ENCODE results near the gene SENP1. TPM values are rescaled to one million over a fixed set of nuclear protein-coding genes. Genes with fewer than 3 reads are reported as not detected.

SENP1 gene
- total RNA-seq, 4 donors from 2014 or later, result 24.1 to 43.9 (median 32.4) TPM

DNA sequence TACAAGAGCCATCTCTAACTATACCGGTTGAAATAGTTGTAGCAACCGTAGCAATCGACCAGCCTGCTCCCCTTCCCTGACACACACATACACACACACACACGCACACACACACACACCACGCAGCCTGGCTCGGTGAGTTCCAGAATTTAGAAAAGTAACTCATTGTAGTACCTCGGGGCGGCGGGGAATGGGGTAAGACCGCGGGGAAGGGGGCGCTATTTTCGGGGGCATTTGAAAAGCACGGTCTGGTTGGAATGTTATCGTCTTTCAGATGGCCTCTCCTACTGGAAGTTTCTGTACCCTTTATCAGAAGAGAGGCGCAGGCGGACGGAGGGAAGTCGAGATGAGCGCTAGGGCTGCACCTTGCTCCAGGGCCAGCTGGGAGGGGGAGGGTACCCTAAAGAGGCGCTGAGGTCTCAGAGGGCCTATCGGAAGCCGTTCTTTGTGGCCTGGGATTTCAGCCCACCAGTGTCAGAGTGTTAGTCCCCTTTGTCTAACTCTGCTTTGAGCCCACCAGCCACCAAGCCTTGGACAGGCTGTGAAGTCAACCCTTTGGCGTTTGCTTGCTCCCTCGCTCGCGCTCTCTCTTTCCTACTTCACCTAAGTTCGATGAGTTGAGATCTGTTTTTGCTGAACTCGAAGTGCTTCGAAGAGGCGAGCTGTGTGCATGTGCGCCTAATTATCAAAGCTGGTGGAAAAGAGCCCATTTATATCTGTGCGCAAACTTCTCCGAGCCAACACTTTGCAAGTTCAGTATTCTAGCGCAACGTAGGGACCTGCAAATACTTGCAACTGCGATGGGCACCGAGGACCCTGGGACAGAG lies 102.4 kb downstream of the SENP1 start:
- Histone ChIP-seq H3K27ac (no peak overlapping the region), H3K27me3 (peaks cover 11 to 15% of the 10 kb centered on the region in 2 donors), H3K9me3 (no peaks in the 10 kb centered on the region), H3K4me1 (peaks cover 4 to 20% of the 10 kb centered on the region in 2 donors), H3K4me3 (peak overlapping the region in 1 of 2 donors; percentile 7), H3K36me3 (no peaks in the 10 kb centered on the region)
- DNase-seq, result no peak
- no peak for TF ChIP-seq POLR2A (IDR thresholded peaks at IDR 0.05)
- TF ChIP-seq, protein P1, sequence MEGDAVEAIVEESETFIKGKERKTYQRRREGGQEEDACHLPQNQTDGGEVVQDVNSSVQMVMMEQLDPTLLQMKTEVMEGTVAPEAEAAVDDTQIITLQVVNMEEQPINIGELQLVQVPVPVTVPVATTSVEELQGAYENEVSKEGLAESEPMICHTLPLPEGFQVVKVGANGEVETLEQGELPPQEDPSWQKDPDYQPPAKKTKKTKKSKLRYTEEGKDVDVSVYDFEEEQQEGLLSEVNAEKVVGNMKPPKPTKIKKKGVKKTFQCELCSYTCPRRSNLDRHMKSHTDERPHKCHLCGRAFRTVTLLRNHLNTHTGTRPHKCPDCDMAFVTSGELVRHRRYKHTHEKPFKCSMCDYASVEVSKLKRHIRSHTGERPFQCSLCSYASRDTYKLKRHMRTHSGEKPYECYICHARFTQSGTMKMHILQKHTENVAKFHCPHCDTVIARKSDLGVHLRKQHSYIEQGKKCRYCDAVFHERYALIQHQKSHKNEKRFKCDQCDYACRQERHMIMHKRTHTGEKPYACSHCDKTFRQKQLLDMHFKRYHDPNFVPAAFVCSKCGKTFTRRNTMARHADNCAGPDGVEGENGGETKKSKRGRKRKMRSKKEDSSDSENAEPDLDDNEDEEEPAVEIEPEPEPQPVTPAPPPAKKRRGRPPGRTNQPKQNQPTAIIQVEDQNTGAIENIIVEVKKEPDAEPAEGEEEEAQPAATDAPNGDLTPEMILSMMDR (IDR thresholded peaks at IDR 0.05), result no peak
- intact Hi-C loops (cut with DNase I; ENCODE audit: low total_unique reads), result no loop called here

DNA sequence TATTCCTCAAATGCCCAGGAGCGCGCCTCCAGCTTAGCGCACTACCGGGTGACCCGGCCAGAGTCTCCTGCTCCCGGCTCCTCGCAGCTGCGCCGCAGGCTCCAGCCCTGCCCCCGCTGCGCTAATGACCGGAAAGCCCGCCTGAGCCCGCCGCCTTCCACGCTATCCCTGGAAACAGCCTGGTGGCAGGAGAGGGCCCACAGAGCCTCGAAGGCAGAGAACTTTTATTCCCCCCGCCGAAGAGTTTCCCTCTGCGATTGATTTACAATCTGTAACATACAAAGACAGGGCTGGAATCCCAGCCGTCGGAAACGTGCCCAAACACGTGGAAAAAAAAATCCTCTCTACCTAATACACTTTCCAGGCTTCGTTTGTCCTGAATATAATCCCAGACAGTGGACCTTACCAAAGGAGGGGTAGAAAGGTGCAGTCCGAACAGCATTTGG lies 103.1 kb downstream of the SENP1 start:
- Histone ChIP-seq H3K4me1 (peaks cover 4 to 20% of the 10 kb centered on the region in 2 donors), H3K27me3 (peaks cover 11 to 15% of the 10 kb centered on the region in 2 donors), H3K36me3 (no peaks in the 10 kb centered on the region), H3K4me3 (peak overlapping the region in 1 of 2 donors; percentile 38), H3K27ac (no peak overlapping the region), H3K9me3 (no peaks in the 10 kb centered on the region)
- TF ChIP-seq, protein P1 (IDR thresholded peaks at IDR 0.05), result no peak
- TF ChIP-seq POLR2A (IDR thresholded peaks at IDR 0.05), result no peak
- intact Hi-C loops (cut with DNase I; ENCODE audit: low total_unique reads), result no loop called here
- DNase-seq, result peak in 1 of 2 donors; percentile 59

DNA sequence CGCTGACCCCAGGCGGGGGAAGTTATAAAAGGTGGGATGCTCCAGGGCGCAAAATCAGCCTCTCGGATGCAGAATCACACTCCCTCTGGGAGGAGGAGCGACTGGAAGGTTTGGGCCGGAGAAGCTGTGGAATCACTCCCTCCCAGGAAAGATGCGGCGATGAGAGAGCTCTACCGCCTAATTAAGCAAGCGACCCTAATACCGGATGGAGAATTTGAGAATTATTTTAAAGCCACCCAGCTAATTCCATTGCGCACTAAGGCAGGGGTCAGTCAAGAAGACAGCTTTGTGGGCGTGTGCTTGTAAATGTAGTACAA lies 103.5 kb downstream of the SENP1 start:
- H3K36me3 ChIP-seq, result no peaks in the 10 kb centered on the region
- peaks cover 4 to 20% of the 10 kb centered on the region in 2 donors for H3K4me1 ChIP-seq
- no peaks in the 10 kb centered on the region for H3K9me3 ChIP-seq
- TF ChIP-seq, protein P1 (IDR thresholded peaks at IDR 0.05), result no peak
- no peak for TF ChIP-seq POLR2A (IDR thresholded peaks at IDR 0.05)
- peak overlapping the region; percentile 37 to 38 for H3K4me3 ChIP-seq
- peaks cover 11 to 15% of the 10 kb centered on the region in 2 donors for H3K27me3 ChIP-seq
- H3K27ac ChIP-seq, result no peak overlapping the region
- no peak for DNase-seq
- intact Hi-C loops (cut with DNase I; ENCODE audit: low total_unique reads), result no loop called here

DNA sequence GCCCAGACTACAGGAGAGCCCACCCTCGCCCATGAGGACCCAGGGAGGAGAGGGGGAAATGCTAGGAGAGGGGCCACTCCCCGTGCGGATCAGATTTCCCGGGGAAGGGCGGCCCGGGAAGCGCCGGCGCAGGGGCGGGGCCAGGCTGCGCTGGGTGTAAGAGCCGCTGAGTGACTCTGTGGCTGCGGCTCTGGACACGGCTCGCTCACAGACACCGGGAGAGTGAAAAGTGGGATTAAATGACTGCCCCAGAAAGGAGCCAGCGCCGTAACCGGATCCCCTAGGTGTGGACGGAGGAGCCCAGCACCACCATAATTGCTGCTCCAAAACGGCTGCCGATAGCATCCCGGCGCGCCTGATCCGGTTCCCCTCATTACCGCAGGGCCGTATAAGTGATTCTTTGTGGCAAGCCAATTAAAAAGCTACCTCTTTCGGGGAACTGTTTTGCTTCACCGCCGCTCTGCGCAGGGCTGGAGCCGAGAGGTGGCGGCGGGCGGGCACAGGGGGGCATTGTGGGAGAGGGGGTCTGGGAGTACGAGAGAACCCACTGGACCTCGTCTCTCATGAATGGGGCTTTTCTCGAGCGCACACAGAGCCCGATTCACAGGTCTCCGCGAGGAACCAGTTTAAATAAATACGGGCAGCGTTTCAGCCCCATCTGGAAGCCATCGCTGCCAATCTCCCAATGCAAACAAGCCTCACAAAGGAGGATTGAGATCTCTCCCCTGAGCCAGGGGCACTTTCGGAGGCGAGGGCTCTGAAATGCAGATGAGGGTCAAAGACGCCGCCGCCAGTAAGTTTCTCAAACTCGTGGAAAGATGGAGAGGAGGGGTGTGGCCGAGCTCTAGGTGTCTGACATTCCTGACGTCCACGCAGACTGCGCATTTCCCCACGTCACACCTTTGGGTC lies 104.1 kb downstream of the SENP1 start:
- Histone ChIP-seq H3K36me3 (no peaks in the 10 kb centered on the region), H3K27me3 (peaks cover 11 to 15% of the 10 kb centered on the region in 2 donors), H3K4me1 (peaks cover 4 to 20% of the 10 kb centered on the region in 2 donors), H3K9me3 (no peaks in the 10 kb centered on the region), H3K4me3 (peak overlapping the region; percentile 37 to 38), H3K27ac (peak overlapping the region in 1 of 2 donors; percentile 41)
- DNase-seq, result no peak
- TF ChIP-seq POLR2A (IDR thresholded peaks at IDR 0.05), result no peak
- TF ChIP-seq, protein P1 (IDR thresholded peaks at IDR 0.05), result no peak
- intact Hi-C loops (cut with DNase I; ENCODE audit: low total_unique reads), result no loop called here

All from uterus (tissue), 4 donors.